HCEC 1CT (cell line): Measurements from ENCODE around the gene CFAP161.

Experiments
- DNase-seq: peaks from one replicate; pipeline ENCODE4 v3.0.0-alpha.2; 2017

Gene CFAP161

GRCh38 chr15:81133782-81134461 lies at the start of gene CFAP161:
CFAP161 (plus strand) TSS chr15:81134270; CDS start chr15:81134330, 60 bp downstream.
- no peak for DNase-seq

- DNase-seq = no peak
Observed at GRCh38 chr15:81084716-81085115, 49.4 kb upstream of the CFAP161 start.

- DNase-seq = no peak
Observed at GRCh38 chr15:81085213-81085612, 48.9 kb upstream of the CFAP161 start.

GRCh38 chr15:81085898-81086297 lies 48.2 kb upstream of the CFAP161 start:
- no peak for DNase-seq

- peak; percentile 29 for DNase-seq
Observed at GRCh38 chr15:81087066-81087465, 47.0 kb upstream of the CFAP161 start.

- DNase-seq = no peak
Observed at GRCh38 chr15:81087694-81088093, 46.4 kb upstream of the CFAP161 start.

GRCh38 chr15:81088470-81089013 lies 45.5 kb upstream of the CFAP161 start:
- DNase-seq = no peak

GRCh38 chr15:81091889-81092558 lies 42.0 kb upstream of the CFAP161 start:
- peak; percentile 94 for DNase-seq

- DNase-seq = no peak
Observed at GRCh38 chr15:81092559-81092902, 41.5 kb upstream of the CFAP161 start.

- no peak for DNase-seq
Observed at GRCh38 chr15:81093961-81094360, 40.1 kb upstream of the CFAP161 start.

GRCh38 chr15:81095690-81096365 lies 38.2 kb upstream of the CFAP161 start:
- no peak for DNase-seq

GRCh38 chr15:81096398-81096797 lies 37.7 kb upstream of the CFAP161 start:
- DNase-seq = no peak

GRCh38 chr15:81097116-81097889 lies 36.8 kb upstream of the CFAP161 start:
- DNase-seq = no peak

GRCh38 chr15:81097890-81098280 lies 36.2 kb upstream of the CFAP161 start:
- DNase-seq = peak; percentile 18

GRCh38 chr15:81098349-81098748 lies 35.7 kb upstream of the CFAP161 start:
- no peak for DNase-seq

- DNase-seq = no peak
Observed at GRCh38 chr15:81098861-81099651, 35.0 kb upstream of the CFAP161 start.

- DNase-seq = no peak
Observed at GRCh38 chr15:81101894-81102815, 31.9 kb upstream of the CFAP161 start.

- DNase-seq = no peak
Observed at GRCh38 chr15:81103857-81104256, 30.2 kb upstream of the CFAP161 start.

GRCh38 chr15:81105545-81105944 lies 28.5 kb upstream of the CFAP161 start:
- DNase-seq = peak; percentile 52

GRCh38 chr15:81106560-81106959 lies 27.5 kb upstream of the CFAP161 start:
- peak; percentile 90 for DNase-seq

GRCh38 chr15:81107889-81108288 lies 26.2 kb upstream of the CFAP161 start:
- no peak for DNase-seq
